ENCODE measurements around the gene PFKL.
"Not testable (repeated sequence)": the region's sequence is repeated elsewhere in the genome, so short reads cannot be mapped to it uniquely, and the experiment has no call there.

The PFKL gene

DNA sequence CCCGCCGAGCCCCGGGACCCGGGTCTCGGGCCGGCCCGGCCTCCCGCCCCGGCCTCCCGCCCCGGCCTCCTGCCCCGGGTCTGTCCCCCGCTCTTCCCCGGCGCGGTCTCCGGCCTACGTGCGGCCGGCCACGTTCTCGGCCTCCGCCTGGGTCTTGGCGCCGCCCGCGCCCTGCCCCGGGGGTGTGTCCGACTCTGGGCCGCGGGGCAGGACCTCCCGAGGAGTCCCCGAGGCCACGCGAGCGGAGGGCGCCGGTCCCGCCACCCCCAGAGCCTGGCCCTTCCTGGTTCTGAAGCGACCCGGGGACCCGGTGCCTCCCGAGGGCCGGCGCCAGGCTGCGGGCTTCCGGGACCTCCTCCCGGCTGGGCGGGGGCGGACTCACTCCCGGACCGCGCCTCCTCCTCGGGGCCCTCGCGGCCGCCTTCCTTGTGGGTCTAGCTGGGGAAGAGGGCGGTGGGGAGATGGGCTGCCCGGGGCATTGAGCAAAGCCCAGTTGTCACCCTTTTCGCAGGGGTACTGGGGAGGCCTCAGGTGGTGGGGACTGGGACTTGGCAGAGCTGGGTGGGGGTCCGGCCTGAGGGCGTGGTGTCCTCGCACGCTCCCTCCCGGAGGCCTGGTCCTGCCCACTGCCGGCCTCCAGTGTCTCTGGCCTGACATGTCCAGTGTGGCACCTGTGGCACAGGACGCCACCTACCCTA lies 558 bp downstream of the PFKL start:
- TF ChIP-seq, protein P1, sequence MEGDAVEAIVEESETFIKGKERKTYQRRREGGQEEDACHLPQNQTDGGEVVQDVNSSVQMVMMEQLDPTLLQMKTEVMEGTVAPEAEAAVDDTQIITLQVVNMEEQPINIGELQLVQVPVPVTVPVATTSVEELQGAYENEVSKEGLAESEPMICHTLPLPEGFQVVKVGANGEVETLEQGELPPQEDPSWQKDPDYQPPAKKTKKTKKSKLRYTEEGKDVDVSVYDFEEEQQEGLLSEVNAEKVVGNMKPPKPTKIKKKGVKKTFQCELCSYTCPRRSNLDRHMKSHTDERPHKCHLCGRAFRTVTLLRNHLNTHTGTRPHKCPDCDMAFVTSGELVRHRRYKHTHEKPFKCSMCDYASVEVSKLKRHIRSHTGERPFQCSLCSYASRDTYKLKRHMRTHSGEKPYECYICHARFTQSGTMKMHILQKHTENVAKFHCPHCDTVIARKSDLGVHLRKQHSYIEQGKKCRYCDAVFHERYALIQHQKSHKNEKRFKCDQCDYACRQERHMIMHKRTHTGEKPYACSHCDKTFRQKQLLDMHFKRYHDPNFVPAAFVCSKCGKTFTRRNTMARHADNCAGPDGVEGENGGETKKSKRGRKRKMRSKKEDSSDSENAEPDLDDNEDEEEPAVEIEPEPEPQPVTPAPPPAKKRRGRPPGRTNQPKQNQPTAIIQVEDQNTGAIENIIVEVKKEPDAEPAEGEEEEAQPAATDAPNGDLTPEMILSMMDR (IDR thresholded peaks at IDR 0.05; ENCODE audit: control insufficient read depth, extremely low read depth, insufficient read depth): peak; percentile 11; the same call in 1 of the 2 replicates
- DNase-seq (ENCODE audit: low read depth): no peak
- H3K4me3 ChIP-seq (ENCODE audit: low read depth, low read length): peak overlapping the region; percentile 73

DNA sequence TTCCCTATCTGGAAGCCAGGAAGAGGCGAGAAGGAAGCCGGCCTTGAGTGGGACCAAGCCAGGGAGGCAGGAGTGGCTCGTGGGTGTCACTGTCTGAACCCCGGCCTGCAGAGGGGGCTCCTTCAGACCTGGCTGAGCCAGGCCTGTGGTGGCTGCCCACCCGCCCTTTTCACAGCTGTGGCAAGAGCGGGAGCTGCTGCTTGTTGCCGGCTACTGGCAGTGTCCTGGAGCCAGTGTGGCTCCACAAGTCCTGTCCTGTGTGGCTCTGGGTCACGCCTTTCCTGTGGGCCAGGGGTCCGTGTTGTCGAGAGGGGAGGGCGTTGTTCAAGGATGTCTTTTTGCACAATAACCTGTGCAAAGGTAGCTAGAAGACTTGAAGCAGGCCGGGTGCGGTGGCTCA lies 1.3 kb downstream of the PFKL start:
- peak overlapping the region; percentile 73 for H3K4me3 ChIP-seq (ENCODE audit: low read depth, low read length)
- TF ChIP-seq, protein P1 (IDR thresholded peaks at IDR 0.05; ENCODE audit: control insufficient read depth, extremely low read depth, insufficient read depth): no peak
- no peak for DNase-seq (ENCODE audit: low read depth)

DNA sequence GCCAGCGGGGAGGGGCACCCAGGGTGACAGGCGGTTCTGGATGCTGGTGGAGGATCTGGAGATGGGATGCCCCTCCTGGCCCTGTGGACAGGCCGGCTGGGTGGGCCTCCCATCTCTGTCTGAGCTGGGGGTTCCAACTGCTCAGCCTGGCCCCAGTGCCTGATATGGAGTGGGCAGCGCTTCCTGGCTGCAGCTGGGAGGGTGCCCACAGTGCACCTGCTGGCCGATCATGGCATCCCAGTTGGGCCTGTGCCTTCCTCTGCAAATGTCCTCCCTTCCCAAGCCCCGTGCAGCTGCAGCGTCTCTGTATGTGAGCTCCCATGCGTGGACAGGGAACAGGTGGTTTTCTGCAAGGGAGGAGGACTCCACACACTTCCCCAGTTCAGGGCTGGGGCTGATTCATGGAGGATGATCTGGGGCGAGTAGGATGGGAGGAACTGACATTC lies 2.1 kb downstream of the PFKL start:
- DNase-seq (ENCODE audit: low read depth): no peak

GRCh38 chr21:44302573-44303401 lies 2.9 kb downstream of the PFKL start:
- H3K4me3 ChIP-seq (ENCODE audit: low read depth, low read length); DNase-seq (ENCODE audit: low read depth): not testable (repeated sequence)
- TF ChIP-seq, protein P1 (IDR thresholded peaks at IDR 0.05; ENCODE audit: control insufficient read depth, extremely low read depth, insufficient read depth): peak; percentile 46

More for the DNA sequence above, 2.1 kb downstream of the PFKL start:
- TF ChIP-seq, protein P1 (IDR thresholded peaks at IDR 0.05; ENCODE audit: control insufficient read depth, extremely low read depth, insufficient read depth): 0 out of 2 replicates have a peak, but pooled peaks have one; percentile 12
- H3K4me3 ChIP-seq (ENCODE audit: low read depth, low read length): peak overlapping the region; percentile 73

- TF ChIP-seq, protein P1 (IDR thresholded peaks at IDR 0.05; ENCODE audit: control insufficient read depth, extremely low read depth, insufficient read depth): no peak
- H3K4me3 ChIP-seq (ENCODE audit: low read depth, low read length): no peak overlapping the region
- no peak for DNase-seq (ENCODE audit: low read depth)
Measured at GRCh38 chr21:44303490-44303981, 3.7 kb downstream of the PFKL start.

- H3K4me3 ChIP-seq (ENCODE audit: low read depth, low read length): no peak overlapping the region
- TF ChIP-seq, protein P1 (IDR thresholded peaks at IDR 0.05; ENCODE audit: control insufficient read depth, extremely low read depth, insufficient read depth): no peak
- DNase-seq (ENCODE audit: low read depth): no peak
Measured at GRCh38 chr21:44304011-44304616, 4.3 kb downstream of the PFKL start.
